ENCODE measurements around the gene PACRG. TPM values are rescaled to one million over a fixed set of nuclear protein-coding genes. Genes with fewer than 3 reads are reported as not detected.

The PACRG gene
- total RNA-seq, 1 experiment from 2014 or later, result 0.26 TPM

GRCh38 chr6:163338671-163339405 is 611.1 kb downstream of the PACRG start:
- Histone ChIP-seq H2AK5ac (ENCODE audit: insufficient read length, low read length) (no peak overlapping the region), H3K27ac (ENCODE audit: insufficient read length, low read depth, low read length) (no peak overlapping the region), H3K18ac (ENCODE audit: insufficient read length, low read depth, low read length) (no peak overlapping the region), H2AFZ (ENCODE audit: low read length) (no peak overlapping the region), H2BK5ac (ENCODE audit: insufficient read length, low read length) (no peak overlapping the region), H2BK15ac (ENCODE audit: low read depth, low read length) (no peak overlapping the region), H2BK120ac (ENCODE audit: low read depth, low read length, poor library complexity, severe bottlenecking) (no peak overlapping the region), H3K27me3 (ENCODE audit: insufficient read depth, low read length) (no peaks in the 10 kb centered on the region; the same call in 1 of the 2 replicates), H3K79me1 (ENCODE audit: insufficient read depth, low read depth, low read length, poor library complexity, severe bottlenecking) (no peaks in the 10 kb centered on the region), H3K23ac (ENCODE audit: insufficient read length, low read depth, low read length) (no peak overlapping the region), H3K4me1 (ENCODE audit: insufficient read depth, low read length) (no peaks in the 10 kb centered on the region; the same call in 1 of the 2 replicates), H3K14ac (ENCODE audit: insufficient read depth, low read length) (no peak overlapping the region), H3K4ac (ENCODE audit: low read depth, low read length) (no peak overlapping the region), H3K9me3 (ENCODE audit: control insufficient read depth, low read depth, low read length) (no peaks in the 10 kb centered on the region), H2BK12ac (ENCODE audit: insufficient read length, low read depth, low read length) (no peak overlapping the region), H4K91ac (ENCODE audit: insufficient read length, low read depth, low read length) (no peak overlapping the region), H4K20me1 (ENCODE audit: control insufficient read depth, insufficient read depth, insufficient read length) (no peaks in the 10 kb centered on the region), H4K5ac (ENCODE audit: insufficient read length, low read depth, low read length) (no peak overlapping the region), H3K56ac (ENCODE audit: insufficient read length, low read depth, low read length) (no peak overlapping the region), H3T11ph (ENCODE audit: low read length) (no peak overlapping the region), H4K8ac (replicated peaks; ENCODE audit: insufficient read length, low read depth, low read length) (no peak overlapping the region), H3K23me2 (ENCODE audit: insufficient read length, low read depth, low read length, poor library complexity, severe bottlenecking) (no peaks in the 10 kb centered on the region), H2BK20ac (ENCODE audit: low read depth, low read length, poor library complexity, severe bottlenecking) (no peak overlapping the region), H3K4me2 (ENCODE audit: insufficient read depth, insufficient read length, low read length) (no peak overlapping the region), H3K9ac (ENCODE audit: extremely low read depth, insufficient read length, low read length) (no peak overlapping the region), H3K79me2 (ENCODE audit: insufficient read depth, low read length) (no peaks in the 10 kb centered on the region)
- Mint-ChIP-seq H3K27me3 (ENCODE audit: low read depth) (peaks cover 25% of the 10 kb centered on the region), H3K27ac (peak overlapping the region in 1 of 3 experiments; percentile 18; a peak in 2 of 7 replicates), H3K9me3 (no peaks in the 10 kb centered on the region; a peak in 1 of 5 replicates), H3K4me3 (no peak overlapping the region), H3K36me3 (ENCODE audit: insufficient read depth in 1 of 3, low read depth in 3 of 3) (no peaks in the 10 kb centered on the region), H3K4me1 (peaks cover 36 to 44% of the 10 kb centered on the region in 2 experiments)
- no peak for DNase-seq
- no CpG with 5 or more reads among the region's 12 CpGs for WGBS (ENCODE audit: extremely low coverage, insufficient read length, low lambda C conversion rate)
- TF ChIP-seq, protein P1, sequence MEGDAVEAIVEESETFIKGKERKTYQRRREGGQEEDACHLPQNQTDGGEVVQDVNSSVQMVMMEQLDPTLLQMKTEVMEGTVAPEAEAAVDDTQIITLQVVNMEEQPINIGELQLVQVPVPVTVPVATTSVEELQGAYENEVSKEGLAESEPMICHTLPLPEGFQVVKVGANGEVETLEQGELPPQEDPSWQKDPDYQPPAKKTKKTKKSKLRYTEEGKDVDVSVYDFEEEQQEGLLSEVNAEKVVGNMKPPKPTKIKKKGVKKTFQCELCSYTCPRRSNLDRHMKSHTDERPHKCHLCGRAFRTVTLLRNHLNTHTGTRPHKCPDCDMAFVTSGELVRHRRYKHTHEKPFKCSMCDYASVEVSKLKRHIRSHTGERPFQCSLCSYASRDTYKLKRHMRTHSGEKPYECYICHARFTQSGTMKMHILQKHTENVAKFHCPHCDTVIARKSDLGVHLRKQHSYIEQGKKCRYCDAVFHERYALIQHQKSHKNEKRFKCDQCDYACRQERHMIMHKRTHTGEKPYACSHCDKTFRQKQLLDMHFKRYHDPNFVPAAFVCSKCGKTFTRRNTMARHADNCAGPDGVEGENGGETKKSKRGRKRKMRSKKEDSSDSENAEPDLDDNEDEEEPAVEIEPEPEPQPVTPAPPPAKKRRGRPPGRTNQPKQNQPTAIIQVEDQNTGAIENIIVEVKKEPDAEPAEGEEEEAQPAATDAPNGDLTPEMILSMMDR (conservative IDR thresholded peaks at IDR 0.05), result no peak
